K562 (cell line): ENCODE data around the gene RSPH3. TPM values are rescaled to one million over a fixed set of nuclear protein-coding genes. Genes with fewer than 3 reads are reported as not detected.

Experiments
- ATAC-seq: fragments of 200-7000 bp; cut with Tn5 transposase; 3 replicates; pipeline ENCODE4 v1.9.1; 2020; ENCODE audit warnings: moderate library complexity
- BruUV-seq: library from RNA; stranded (reverse); fragments of 400-500 nt; replicated peaks from 2 replicates; lab custom pipeline; 2021; lab: Mats Ljungman, UMichigan
- CTCF ChIA-PET: fragments of 300-600 bp; formaldehyde crosslinking; extraction: SDS; loops from one replicate; lab custom pipeline; 2021; ENCODE audit warnings: low intra/inter-chr PET ratio; lab: Yijun Ruan, JAX
- POLR2A ChIA-PET: fragments of 300-600, 350-650 bp; sonication (Branson Sonifier 250); formaldehyde crosslinking; extraction: SDS; loops from one replicate; lab custom pipeline; 2021; ENCODE audit warnings: antibody characterized with exemption, inconsistent platforms; lab: Yijun Ruan, JAX
- DNase-seq, 4 experiments: peaks; one replicate each; pipeline versions ENCODE4 v3.0.0 to v3.0.0-alpha.2; 2011 to 2018; ENCODE audit warnings: low spot score in 3 of 4, mixed read lengths in 3 of 4; ENCODE audit errors: extremely low read depth in 1 of 4
- FAIRE-seq: peaks from 2 replicates; lab custom pipeline; 2011; peaks lifted over from hg19 to GRCh38; lab: Jason Lieb, UNC
- H2AFZ ChIP-seq: 2 replicates; pipeline ENCODE4 v1.6.0; 2011; ENCODE audit warnings: low read depth, low read length, control low read depth, inconsistent platforms
- H3K27ac ChIP-seq: fragments of 200-600 bp; 3 replicates; pipeline ENCODE4 v1.8.0; 2011; ENCODE audit warnings: low read depth, mild to moderate bottlenecking, control low read depth, inconsistent platforms, low read length, moderate library complexity, mixed read lengths; ENCODE audit errors: extremely low read depth
- H3K27me3 ChIP-seq, 2 experiments: fragments of 300-600 bp in 1 of 2; 2 replicates in 1 of 2; 3 replicates in 1 of 2; pipeline versions ENCODE4 v1.6.0 to v1.8.0; 2011; ENCODE audit warnings: inconsistent platforms in 2 of 2, low read length in 2 of 2, mild to moderate bottlenecking in 1 of 2, mixed read lengths in 1 of 2, moderate library complexity in 1 of 2; ENCODE audit not compliant: control insufficient read depth in 2 of 2, insufficient read depth in 2 of 2
- H3K36me3 ChIP-seq: fragments of 300-600 bp; 3 replicates; pipeline ENCODE4 v1.8.0; 2011; ENCODE audit warnings: mild to moderate bottlenecking, low read length, inconsistent platforms; ENCODE audit not compliant: control insufficient read depth, insufficient read depth
- H3K4me1 ChIP-seq, 2 experiments: fragments of 200-600 bp in 1 of 2; replicated peaks in 1 of 2; 2 replicates in 1 of 2; 3 replicates in 1 of 2; pipeline versions ENCODE4 v1.5.1 to v1.8.0; 2011; ENCODE audit warnings: inconsistent platforms in 2 of 2, low read length in 2 of 2, mild to moderate bottlenecking in 1 of 2, mixed read lengths in 1 of 2, moderate library complexity in 1 of 2; ENCODE audit not compliant: control insufficient read depth in 2 of 2, insufficient read depth in 2 of 2
- H3K4me2 ChIP-seq: 2 replicates; pipeline ENCODE4 v1.6.1; 2011; ENCODE audit warnings: low read length, control low read depth, inconsistent platforms, mixed read lengths; ENCODE audit not compliant: insufficient read depth
- H3K4me3 ChIP-seq: fragments of 200-600 bp; sonication (generic), shearing (Covaris generic); 2 replicates; pipeline ENCODE4 v1.5.1; 2016; ENCODE audit warnings: control low read depth, inconsistent platforms
- H3K79me2 ChIP-seq: fragments of 200-600 bp; 3 replicates; pipeline ENCODE4 v1.8.0; 2011; ENCODE audit warnings: low read length, inconsistent platforms; ENCODE audit not compliant: control insufficient read depth, insufficient read depth
- H3K9ac ChIP-seq, 2 experiments: 2 replicates each; pipeline versions ENCODE4 v1.6.0 to v1.6.1; 2011; ENCODE audit warnings: low read depth in 2 of 2, low read length in 2 of 2, control low read depth in 1 of 2, inconsistent platforms in 1 of 2, mild to moderate bottlenecking in 1 of 2, mixed read lengths in 1 of 2; ENCODE audit not compliant: insufficient read depth in 1 of 2
- H3K9me1 ChIP-seq: one replicate; pipeline ENCODE4 v1.6.0; 2011; ENCODE audit warnings: inconsistent platforms, mild to moderate bottlenecking, low read length, moderate library complexity; ENCODE audit not compliant: control insufficient read depth, insufficient read depth
- H3K9me3 ChIP-seq: replicated peaks from 2 replicates; pipeline ENCODE4 v1.5.1; 2011; ENCODE audit warnings: low read depth, low read length, inconsistent platforms; ENCODE audit not compliant: control insufficient read depth, insufficient read depth
- H4K20me1 ChIP-seq: replicated peaks from 2 replicates; pipeline ENCODE4 v1.6.1; 2011; ENCODE audit warnings: low read length, inconsistent platforms, mixed read lengths; ENCODE audit not compliant: control insufficient read depth, insufficient read depth
- ARNT ChIP-seq, 2 experiments: fragments of 450-650 bp; IDR thresholded peaks; 2 replicates each; pipeline ENCODE4 v1.6.1; 2016; ENCODE audit warnings: mild to moderate bottlenecking in 1 of 2
- CBX1 ChIP-seq: sonication (generic); IDR thresholded peaks from 2 replicates; pipeline ENCODE4 v1.6.1; 2016; ENCODE audit warnings: antibody characterized with exemption, low read depth, mild to moderate bottlenecking
- CHD7 ChIP-seq: fragments of 200-600 bp; sonication (generic); IDR thresholded peaks from one replicate; pipeline ENCODE4 v1.6.1; 2012; ENCODE audit warnings: mild to moderate bottlenecking, low read depth, low read length, inconsistent platforms
- CXXC5 ChIP-seq: fragments of 250-450 bp; sonication (Bioruptor Pico); IDR thresholded peaks from 2 replicates; pipeline ENCODE4 v1.8.0; 2022; ENCODE audit warnings: inconsistent platforms, mild to moderate bottlenecking, moderate library complexity
- MCM3 ChIP-seq: fragments of 450-650 bp; IDR thresholded peaks from 2 replicates; pipeline ENCODE4 v1.6.1; 2016
- NFE2L1 ChIP-seq: fragments of 450-650 bp; IDR thresholded peaks from 2 replicates; pipeline ENCODE4 v1.6.1; 2016; ENCODE audit warnings: missing genetic modification characterization, low read depth, mild to moderate bottlenecking, missing compliant biosample characterization, moderate library complexity, borderline replicate concordance
- WGBS: fragments of 100-300 bp; shearing (Covaris generic); methylation state at CpG from one replicate; pipeline ENCODE4 v1.1.6; 2016; ENCODE audit warnings: low coverage, mixed read lengths; ENCODE audit not compliant: insufficient coverage; ENCODE audit errors: missing lambda C conversion rate; 5-methylcytosine and 5-hydroxymethylcytosine counted together
- in situ Hi-C: fragments of 300-500 bp; cut with MboI; formaldehyde crosslinking; loops from 4 replicates; pipeline ENCODE4 v1.15.0; 2018; ENCODE audit warnings: inconsistent platforms, mixed read lengths
- intact Hi-C: fragments of 100-400 bp; cut with micrococcal nuclease; formaldehyde crosslinking; loops from 2 replicates; pipeline ENCODE4 v1.14.2; 2022
- polyA plus RNA-seq, 8 experiments: library from polyadenylated mRNA; depleted of rRNA in 4 of 8; stranded (reverse) in 5 of 8; unstranded in 3 of 8; fragments of >200 nt; fragmentation: Nextera tagmentation in 2 of 8; fragmentation: Illumina TruSeq in 1 of 8; extraction: Ambion mirVana in 2 of 8; extraction: Trizol in 1 of 8; gene quantifications; 2 replicates each; pipeline versions ENCODE4 v1.2.1 to v1.2.3, GENCODE V29; 2011 to 2014; ENCODE audit warnings: inconsistent platforms in 1 of 8, missing spikeins in 1 of 8
- total RNA-seq, 7 experiments: library from RNA; depleted of rRNA in 6 of 7; stranded (reverse); fragments of >200 nt in 6 of 7; fragmentation: Illumina TruSeq in 2 of 7; extraction: Trizol in 2 of 7; gene quantifications; 2 replicates each; pipeline versions ENCODE4 v1.2.1 to v1.2.3, GENCODE V29; 2011 to 2021; ENCODE audit warnings: low replicate concordance in 1 of 7

The RSPH3 gene
- total and polyA plus RNA-seq, 9 of the 15 experiments (the other 6 are each of a cell fraction or from before 2014, with no cell fraction given) = 0.52 to 2.9 (median 1.5) TPM

- no peak for TF ChIP-seq CBX1
Measured at GRCh38 chr6:158938811-158939254, 61.2 kb downstream of the RSPH3 start (continued).

GRCh38 chr6:158938220-158938619 lies 61.8 kb downstream of the RSPH3 start:
- Histone ChIP-seq H3K36me3 (no peaks in the 10 kb centered on the region), H3K79me2 (no peaks in the 10 kb centered on the region), H3K9me3 (no peaks in the 10 kb centered on the region), H3K9me1 (no peaks in the 10 kb centered on the region), H3K4me2 (peak overlapping the region; percentile 50), H4K20me1 (no peaks in the 10 kb centered on the region), H3K9ac (peak overlapping the region in 1 of 2 experiments; percentile 56; a peak in 1 of 4 replicates), H3K4me1 (peaks cover 0 to 17% of the 10 kb centered on the region in 2 experiments; a peak in 4 of 5 replicates), H3K27me3 (peaks cover 0 to 22% of the 10 kb centered on the region in 2 experiments; a peak in 2 of 5 replicates), H2AFZ (peak overlapping the region; percentile 64), H3K27ac (no peak overlapping the region), H3K4me3 (no peak overlapping the region)
- intact Hi-C loops (no loop called here), in situ Hi-C loops (no loop called here)
- TF ChIP-seq CHD7 = no peak
- TF ChIP-seq NFE2L1 (tag) = no peak
- TF ChIP-seq ARNT (IDR thresholded peaks at IDR 0.05) = no peak
- TF ChIP-seq MCM3 = no peak
- no peak for TF ChIP-seq CXXC5 (CRISPR knock-in tag)
- 28% methylated on average over 11 of the region's 11 CpGs for WGBS
- ChIA-PET POLR2A (interaction anchor here (0.7 to 1.3 kb wide), 3 partner anchors 8 to 126 kb away, joined by 3 to 4 read pairs (median 3); no protein-coding TSS in a partner anchor), CTCF (no interaction called here)
- BruUV-seq = no TSS peak
- FAIRE-seq (no peak), ATAC-seq (peak; percentile 34; the same call in 2 of the 3 replicates), DNase-seq (no peak)
